Hepatocyte (in vitro differentiated cells): ENCODE measurements around the gene MT1E. TPM values are rescaled to one million over a fixed set of nuclear protein-coding genes. Genes with fewer than 3 reads are reported as not detected.

Source experiments
- DNase-seq: peaks from one replicate; pipeline ENCODE4 v3.0.0-alpha.2; 2016; ENCODE audit warnings: low spot score
- H2AFZ ChIP-seq: fragments of 200-600 bp; sonication (generic); 2 replicates; pipeline ENCODE4 v1.6.0; 2016; ENCODE audit warnings: antibody characterized with exemption, mild to moderate bottlenecking
- H3K27ac ChIP-seq: fragments of 200-600 bp; sonication (generic); 2 replicates; pipeline ENCODE4 v1.5.1; 2016; ENCODE audit warnings: mild to moderate bottlenecking
- H3K27me3 ChIP-seq: fragments of 200-600 bp; sonication (generic); 2 replicates; pipeline ENCODE4 v1.6.1; 2016
- H3K36me3 ChIP-seq: fragments of 200-600 bp; sonication (generic); replicated peaks from 2 replicates; pipeline ENCODE4 v1.5.1; 2016; ENCODE audit warnings: low read depth; ENCODE audit not compliant: insufficient read depth
- H3K4me1 ChIP-seq: fragments of 200-600 bp; sonication (generic); 2 replicates; pipeline ENCODE4 v1.5.1; 2016; ENCODE audit warnings: mild to moderate bottlenecking, moderate library complexity; ENCODE audit not compliant: insufficient read depth
- H3K4me2 ChIP-seq: fragments of 200-600 bp; sonication (generic); 2 replicates; pipeline ENCODE4 v1.6.0; 2016
- H3K4me3 ChIP-seq: fragments of 200-600 bp; sonication (generic); 2 replicates; pipeline ENCODE4 v1.5.1; 2016; ENCODE audit warnings: mild to moderate bottlenecking
- H3K79me2 ChIP-seq: fragments of 200-600 bp; sonication (generic); 2 replicates; pipeline ENCODE4 v1.6.0; 2017; ENCODE audit warnings: mild to moderate bottlenecking
- H3K9me2 ChIP-seq: fragments of 200-600 bp; sonication (generic); replicated peaks from 2 replicates; pipeline ENCODE4 v1.6.0; 2017; ENCODE audit warnings: mild to moderate bottlenecking; ENCODE audit not compliant: insufficient read depth
- H3K9me3 ChIP-seq: fragments of 200-600 bp; sonication (generic); 2 replicates; pipeline ENCODE4 v1.5.1; 2016; ENCODE audit warnings: low read depth, mild to moderate bottlenecking
- H4K20me1 ChIP-seq: fragments of 200-600 bp; sonication (generic); 2 replicates; pipeline ENCODE4 v1.6.0; 2016; ENCODE audit warnings: mild to moderate bottlenecking; ENCODE audit not compliant: insufficient read depth, poor library complexity, severe bottlenecking
- EZH2 ChIP-seq: fragments of 200-600 bp; sonication (generic); IDR thresholded peaks from 2 replicates; pipeline ENCODE4 v1.6.1; 2016; ENCODE audit warnings: antibody characterized with exemption, mild to moderate bottlenecking, borderline replicate concordance
- EZH2phosphoT487 ChIP-seq: fragments of 200-600 bp; sonication (generic); IDR thresholded peaks from one replicate; pipeline ENCODE4 v1.6.1; 2018; ENCODE audit warnings: antibody characterized with exemption, mild to moderate bottlenecking, low read depth, moderate library complexity; ENCODE audit not compliant: unreplicated experiment, severe bottlenecking
- WGBS: methylation state at CpG from one replicate; pipeline ENCODE4 v1.1.6; 2016; ENCODE audit warnings: low lambda C conversion rate; ENCODE audit errors: missing lambda C conversion rate; 5-methylcytosine and 5-hydroxymethylcytosine counted together
- polyA plus RNA-seq: library from polyadenylated mRNA; unstranded; fragments of >200 nt; fragmentation: Nextera tagmentation; extraction: Ambion mirVana; gene quantifications from 2 replicates; pipeline ENCODE4 v1.2.1, GENCODE V29; 2016
- total RNA-seq: library from RNA; depleted of rRNA; stranded (reverse); fragments of >200 nt; gene quantifications from 2 replicates; pipeline ENCODE4 v1.2.3, GENCODE V29; 2014
- TF ChIP-seq, protein P1 (sequence below): fragments of 200-600 bp; sonication (generic); IDR thresholded peaks from 2 replicates; pipeline ENCODE4 v1.5.1; 2016; ENCODE audit warnings: antibody characterized with exemption, mild to moderate bottlenecking; ENCODE audit not compliant: poor library complexity

The MT1E gene
- total and polyA plus RNA-seq, 2 experiments from 2014 or later: 65.5 to 121 TPM

DNA sequence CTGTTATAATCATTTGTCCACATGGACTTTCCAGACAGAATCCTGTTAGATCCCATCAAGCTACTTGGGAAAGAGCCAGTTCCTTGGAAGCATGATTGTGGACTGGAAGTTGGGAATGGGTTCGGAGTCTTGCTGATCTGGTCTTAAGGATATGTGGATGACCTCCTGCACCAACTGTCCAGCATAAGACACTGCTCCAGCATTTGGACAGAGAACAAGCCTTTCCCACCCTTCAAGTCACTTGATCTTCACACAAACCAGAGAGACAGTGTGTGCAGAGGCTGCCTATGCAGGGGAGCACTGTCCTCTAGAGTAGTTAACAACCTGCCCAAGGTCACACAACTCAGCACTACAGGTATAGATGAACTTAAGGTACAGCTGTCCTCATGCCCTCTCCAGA is 20.3 kb downstream of the MT1E start:
- H3K4me3 ChIP-seq: no peak overlapping the region
- no peaks in the 10 kb centered on the region for H3K79me2 ChIP-seq
- no peak overlapping the region for H2AFZ ChIP-seq
- no peaks in the 10 kb centered on the region for H3K9me2 ChIP-seq
- TF ChIP-seq, protein P1, sequence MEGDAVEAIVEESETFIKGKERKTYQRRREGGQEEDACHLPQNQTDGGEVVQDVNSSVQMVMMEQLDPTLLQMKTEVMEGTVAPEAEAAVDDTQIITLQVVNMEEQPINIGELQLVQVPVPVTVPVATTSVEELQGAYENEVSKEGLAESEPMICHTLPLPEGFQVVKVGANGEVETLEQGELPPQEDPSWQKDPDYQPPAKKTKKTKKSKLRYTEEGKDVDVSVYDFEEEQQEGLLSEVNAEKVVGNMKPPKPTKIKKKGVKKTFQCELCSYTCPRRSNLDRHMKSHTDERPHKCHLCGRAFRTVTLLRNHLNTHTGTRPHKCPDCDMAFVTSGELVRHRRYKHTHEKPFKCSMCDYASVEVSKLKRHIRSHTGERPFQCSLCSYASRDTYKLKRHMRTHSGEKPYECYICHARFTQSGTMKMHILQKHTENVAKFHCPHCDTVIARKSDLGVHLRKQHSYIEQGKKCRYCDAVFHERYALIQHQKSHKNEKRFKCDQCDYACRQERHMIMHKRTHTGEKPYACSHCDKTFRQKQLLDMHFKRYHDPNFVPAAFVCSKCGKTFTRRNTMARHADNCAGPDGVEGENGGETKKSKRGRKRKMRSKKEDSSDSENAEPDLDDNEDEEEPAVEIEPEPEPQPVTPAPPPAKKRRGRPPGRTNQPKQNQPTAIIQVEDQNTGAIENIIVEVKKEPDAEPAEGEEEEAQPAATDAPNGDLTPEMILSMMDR: no peak
- no peak for TF ChIP-seq EZH2
- no peak for TF ChIP-seq EZH2phosphoT487
- H3K4me2 ChIP-seq: no peak overlapping the region
- 0% methylated on average over 1 of the region's 1 CpG for WGBS
- no peak for DNase-seq
- H3K27ac ChIP-seq: no peak overlapping the region
- H4K20me1 ChIP-seq: no peaks in the 10 kb centered on the region
- no peaks in the 10 kb centered on the region for H3K9me3 ChIP-seq
- H3K4me1 ChIP-seq: peaks cover 10% of the 10 kb centered on the region
- H3K36me3 ChIP-seq: no peaks in the 10 kb centered on the region
- peaks cover 88% of the 10 kb centered on the region for H3K27me3 ChIP-seq

DNA sequence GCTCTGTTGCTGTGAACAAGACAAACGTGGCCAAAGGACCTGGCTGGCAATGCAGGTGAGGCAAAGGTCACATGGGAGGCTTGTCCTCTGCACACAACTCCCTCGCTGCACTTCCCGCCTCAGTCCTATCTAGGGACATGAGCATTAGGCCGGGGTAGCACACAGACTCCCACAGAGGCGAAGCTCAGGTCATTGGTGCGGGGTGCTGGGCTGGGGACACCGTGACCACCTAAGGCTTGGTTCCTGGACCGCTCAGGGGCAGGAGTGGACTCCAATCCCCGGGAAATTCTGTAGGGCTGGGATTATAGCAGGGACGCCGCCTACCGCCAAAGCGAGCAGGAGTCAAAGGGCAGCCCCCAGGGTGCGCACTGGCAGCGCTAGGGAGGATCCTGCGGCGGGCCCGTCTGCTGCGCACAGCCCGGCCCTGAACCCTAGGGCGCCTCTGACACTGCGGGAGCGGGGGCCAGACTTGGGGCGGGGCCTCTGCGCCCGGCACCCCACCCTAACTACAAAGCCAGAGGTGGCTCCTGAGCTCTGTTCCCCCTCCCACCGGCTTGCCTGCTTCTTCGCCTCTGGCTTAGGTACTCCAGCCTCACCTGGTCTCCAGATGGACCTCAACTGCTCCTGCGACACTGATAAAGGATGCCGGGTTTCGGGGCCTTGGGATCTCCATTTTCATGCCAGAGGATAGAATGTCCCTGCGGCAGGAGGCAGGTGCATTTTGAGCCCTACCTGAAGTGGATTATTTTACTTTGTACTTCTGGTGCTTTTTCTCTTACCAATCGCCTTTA is 22.3 kb downstream of the MT1E start:
- Histone ChIP-seq H3K4me1 (peaks cover 10% of the 10 kb centered on the region), H3K36me3 (no peaks in the 10 kb centered on the region), H3K4me3 (no peak overlapping the region), H3K9me3 (no peaks in the 10 kb centered on the region), H3K27me3 (peaks cover 78% of the 10 kb centered on the region), H2AFZ (no peak overlapping the region), H3K4me2 (no peak overlapping the region), H3K79me2 (no peaks in the 10 kb centered on the region), H3K9me2 (no peaks in the 10 kb centered on the region), H4K20me1 (no peaks in the 10 kb centered on the region), H3K27ac (no peak overlapping the region)
- TF ChIP-seq EZH2 (peak; percentile 53), EZH2phosphoT487 (no peak)
- WGBS: 23% methylated on average over 29 of the region's 33 CpGs
- peak; percentile 28 for DNase-seq

DNA sequence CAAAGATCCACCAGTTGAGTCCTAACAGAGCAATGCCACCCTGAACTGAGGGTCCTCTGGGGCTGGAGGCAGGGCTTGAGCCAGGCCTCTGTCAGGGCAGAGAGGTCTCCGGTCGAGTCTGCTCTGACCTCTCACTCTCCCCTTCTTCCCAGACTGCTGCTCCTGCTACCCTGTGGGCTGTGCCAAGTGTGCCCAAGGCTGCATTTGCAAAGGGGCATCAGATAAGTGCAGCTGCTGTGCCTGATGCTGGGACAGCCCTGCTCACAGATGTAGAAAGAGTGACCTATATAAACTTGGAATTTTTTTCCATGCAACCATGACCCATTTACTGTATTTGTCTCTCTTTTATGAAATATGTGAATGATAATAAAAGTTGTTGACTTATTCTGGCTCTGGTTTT is 23.7 kb downstream of the MT1E start:
- WGBS: 79% methylated on average over 2 of the region's 2 CpGs
- no peak overlapping the region for H3K4me3 ChIP-seq
- H3K79me2 ChIP-seq: no peaks in the 10 kb centered on the region
- H3K9me3 ChIP-seq: no peaks in the 10 kb centered on the region
- H3K27me3 ChIP-seq: peaks cover 71% of the 10 kb centered on the region
- H4K20me1 ChIP-seq: no peaks in the 10 kb centered on the region
- H3K4me2 ChIP-seq: no peak overlapping the region
- no peaks in the 10 kb centered on the region for H3K9me2 ChIP-seq
- H3K27ac ChIP-seq: no peak overlapping the region
- H3K36me3 ChIP-seq: no peaks in the 10 kb centered on the region
- no peak overlapping the region for H2AFZ ChIP-seq
- no peak for DNase-seq
- TF ChIP-seq EZH2phosphoT487: no peak
- TF ChIP-seq, protein P1: no peak
- no peaks in the 10 kb centered on the region for H3K4me1 ChIP-seq

DNA sequence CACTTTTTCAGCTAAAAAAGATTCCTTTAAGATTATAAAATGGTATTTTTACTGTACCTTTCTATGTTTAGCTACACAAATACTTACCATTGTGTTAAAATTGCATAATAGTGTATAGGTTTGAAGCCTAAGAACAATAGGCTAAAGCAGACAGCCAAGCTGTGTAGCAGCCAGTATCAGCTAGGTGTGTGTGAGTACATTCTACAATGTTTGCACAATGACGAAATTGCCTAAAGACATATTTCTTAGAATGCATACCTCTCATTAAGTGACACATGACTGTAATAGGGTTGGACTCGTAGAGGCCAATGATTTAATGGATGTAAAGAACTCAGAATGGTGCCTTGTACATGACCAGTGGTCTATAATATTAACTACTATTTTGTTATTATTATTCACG is 24.2 kb downstream of the MT1E start:
- no peaks in the 10 kb centered on the region for H4K20me1 ChIP-seq
- no peak for TF ChIP-seq EZH2
- TF ChIP-seq EZH2phosphoT487: no peak
- TF ChIP-seq, protein P1: no peak
- DNase-seq: no peak
- no peak overlapping the region for H3K27ac ChIP-seq
- 63% methylated on average over 3 of the region's 3 CpGs for WGBS
- no peaks in the 10 kb centered on the region for H3K9me2 ChIP-seq
- H3K4me2 ChIP-seq: no peak overlapping the region
- no peak overlapping the region for H3K4me3 ChIP-seq
- no peaks in the 10 kb centered on the region for H3K36me3 ChIP-seq
- H3K27me3 ChIP-seq: peaks cover 67% of the 10 kb centered on the region
- H3K79me2 ChIP-seq: no peaks in the 10 kb centered on the region
- no peak overlapping the region for H2AFZ ChIP-seq
- H3K9me3 ChIP-seq: no peaks in the 10 kb centered on the region
- H3K4me1 ChIP-seq: no peaks in the 10 kb centered on the region
